HEK293 (cell line): ENCODE measurements around the gene RPRD1A.
A peak's percentile ranks its signal among the peaks of the same experiment; 100 is the strongest.

Experiments used
- BCL11A ChIP-seq: fragments of 450-650 bp; formaldehyde crosslinking; IDR thresholded peaks from 2 replicates; pipeline ENCODE4 v1.5.1; 2016; ENCODE audit warnings: low read depth, missing biosample characterization, missing genetic modification characterization
- CTCF ChIP-seq: fragments of 450-650 bp; formaldehyde crosslinking; IDR thresholded peaks from 2 replicates; pipeline ENCODE4 v1.5.1; 2016; ENCODE audit warnings: missing biosample characterization, missing genetic modification characterization
- GLIS2 ChIP-seq: fragments of 450-650 bp; formaldehyde crosslinking; IDR thresholded peaks from 2 replicates; pipeline ENCODE4 v1.5.1; 2016; ENCODE audit warnings: missing biosample characterization, missing genetic modification characterization
- KLF16 ChIP-seq: fragments of 450-650 bp; formaldehyde crosslinking; IDR thresholded peaks from 2 replicates; pipeline ENCODE4 v1.5.1; 2017; ENCODE audit warnings: missing biosample characterization, missing genetic modification characterization
- KLF17 ChIP-seq: fragments of 450-650 bp; formaldehyde crosslinking; IDR thresholded peaks from 2 replicates; pipeline ENCODE4 v1.5.1; 2016; ENCODE audit warnings: missing biosample characterization, missing genetic modification characterization
- SETDB1 ChIP-seq: IDR thresholded peaks from one replicate; pipeline ENCODE4 v1.6.1; 2017; ENCODE audit warnings: mild to moderate bottlenecking, low read length, moderate library complexity, mixed read lengths; ENCODE audit not compliant: insufficient read length
- TRIM28 ChIP-seq: IDR thresholded peaks from 2 replicates; pipeline ENCODE4 v1.6.1; 2011; ENCODE audit warnings: low read length, control low read depth, borderline replicate concordance
- ZBTB21 ChIP-seq: fragments of 450-650 bp; formaldehyde crosslinking; IDR thresholded peaks from 2 replicates; pipeline ENCODE4 v1.5.1; 2017; ENCODE audit warnings: missing biosample characterization, missing genetic modification characterization
- ZBTB44 ChIP-seq: fragments of 450-650 bp; IDR thresholded peaks from 2 replicates; pipeline ENCODE4 v1.5.1; 2018; ENCODE audit warnings: missing biosample characterization, mild to moderate bottlenecking, missing genetic modification characterization
- ZBTB49 ChIP-seq: fragments of 450-650 bp; formaldehyde crosslinking; IDR thresholded peaks from 2 replicates; pipeline ENCODE4 v1.5.1; 2016; ENCODE audit warnings: missing biosample characterization, missing genetic modification characterization, low read depth
- ZFHX2 ChIP-seq: fragments of 450-650 bp; formaldehyde crosslinking; conservative IDR thresholded peaks from 2 replicates; pipeline ENCODE4 v1.5.1; 2016; ENCODE audit warnings: missing biosample characterization, missing genetic modification characterization
- ZFP37 ChIP-seq: fragments of 450-650 bp; formaldehyde crosslinking; IDR thresholded peaks from 2 replicates; pipeline ENCODE4 v1.5.1; 2016; ENCODE audit warnings: missing biosample characterization, missing genetic modification characterization
- ZIC2 ChIP-seq: fragments of 450-650 bp; formaldehyde crosslinking; IDR thresholded peaks from 2 replicates; pipeline ENCODE4 v1.5.1; 2016; ENCODE audit warnings: missing biosample characterization, missing genetic modification characterization
- ZNF148 ChIP-seq: fragments of 450-650 bp; formaldehyde crosslinking; IDR thresholded peaks from 2 replicates; pipeline ENCODE4 v1.5.0; 2017; ENCODE audit warnings: missing biosample characterization, missing genetic modification characterization, borderline replicate concordance
- ZNF211 ChIP-seq: fragments of 450-650 bp; formaldehyde crosslinking; IDR thresholded peaks from 2 replicates; pipeline ENCODE4 v1.5.1; 2016; ENCODE audit warnings: low read depth, missing biosample characterization, missing genetic modification characterization
- ZNF248 ChIP-seq: fragments of 450-650 bp; formaldehyde crosslinking; IDR thresholded peaks from 2 replicates; pipeline ENCODE4 v1.5.1; 2017; ENCODE audit warnings: missing biosample characterization, missing genetic modification characterization
- ZNF280C ChIP-seq: fragments of 450-650 bp; formaldehyde crosslinking; IDR thresholded peaks from 2 replicates; pipeline ENCODE4 v1.5.1; 2016; ENCODE audit warnings: missing biosample characterization, missing genetic modification characterization
- ZNF354C ChIP-seq: fragments of 450-650 bp; formaldehyde crosslinking; IDR thresholded peaks from 2 replicates; pipeline ENCODE4 v1.5.1; 2016; ENCODE audit warnings: missing biosample characterization, missing genetic modification characterization, low read depth, borderline replicate concordance
- ZNF37A ChIP-seq: fragments of 450-650 bp; IDR thresholded peaks from 2 replicates; pipeline ENCODE4 v1.5.1; 2018; ENCODE audit warnings: missing biosample characterization, missing genetic modification characterization
- ZNF473 ChIP-seq: fragments of 450-650 bp; formaldehyde crosslinking; IDR thresholded peaks from 2 replicates; pipeline ENCODE4 v1.5.1; 2017; ENCODE audit warnings: missing biosample characterization, missing genetic modification characterization
- ZNF624 ChIP-seq: fragments of 450-650 bp; formaldehyde crosslinking; IDR thresholded peaks from 2 replicates; pipeline ENCODE4 v1.5.1; 2017; ENCODE audit warnings: missing biosample characterization, missing genetic modification characterization
- ZNF654 ChIP-seq: fragments of 450-650 bp; formaldehyde crosslinking; IDR thresholded peaks from 2 replicates; pipeline ENCODE4 v1.5.1; 2016; ENCODE audit warnings: low read depth, missing biosample characterization, missing genetic modification characterization
- ZNF791 ChIP-seq: fragments of 450-650 bp; formaldehyde crosslinking; IDR thresholded peaks from 2 replicates; pipeline ENCODE4 v1.5.1; 2016; ENCODE audit warnings: missing biosample characterization, missing genetic modification characterization
- ZSCAN5A ChIP-seq: fragments of 450-650 bp; formaldehyde crosslinking; IDR thresholded peaks from 2 replicates; pipeline ENCODE4 v1.5.1; 2016; ENCODE audit warnings: missing biosample characterization, missing genetic modification characterization

Gene RPRD1A

GRCh38 chr18:36067055-36067957 lies at the start of gene RPRD1A (continued):
- TF ChIP-seq ZBTB44 (tag by site-specific recombination) (no peak), ZBTB49 (tag by site-specific recombination) (no peak), ZNF211 (tag by site-specific recombination) (no peak), ZFHX2 (peak; percentile 95), KLF16 (tag by site-specific recombination) (peak; percentile 89), ZNF148 (tag by site-specific recombination) (no peak), TRIM28 (peak; percentile 67), ZNF791 (tag by site-specific recombination) (no peak), ZFP37 (tag by site-specific recombination) (peak; percentile 95), SETDB1 (no peak), GLIS2 (tag by site-specific recombination) (peak; percentile 68), ZNF280C (tag by site-specific recombination) (no peak), ZNF473 (tag by site-specific recombination) (no peak), ZNF624 (tag by site-specific recombination) (no peak), BCL11A (tag by site-specific recombination) (no peak), ZBTB21 (tag by site-specific recombination) (peak; percentile 88), ZIC2 (tag by site-specific recombination) (no peak), KLF17 (peak; percentile 62; the same call in 1 of the 2 replicates), ZNF248 (tag by site-specific recombination) (no peak), ZNF37A (no peak), ZNF654 (tag by site-specific recombination) (no peak), ZNF354C (tag by site-specific recombination) (no peak), ZSCAN5A (tag by site-specific recombination) (no peak), CTCF (tag by site-specific recombination) (peak; percentile 64)
